Mucosa of rectum (tissue), 2 donors: ENCODE measurements around the gene LARP6.

Experiments used
- H3K27ac ChIP-seq, 2 donors: one replicate each; pipeline ENCODE4 v1.7.0; 2013; ENCODE audit warnings: inconsistent platforms in 2 of 2, low read depth in 2 of 2, low read length in 2 of 2
- H3K27me3 ChIP-seq, 2 donors: one replicate each; pipeline ENCODE4 v1.7.0; 2013; ENCODE audit warnings: low read length in 2 of 2; ENCODE audit not compliant: control insufficient read depth in 2 of 2, insufficient read depth in 2 of 2
- H3K36me3 ChIP-seq, 2 donors: one replicate each; pipeline ENCODE4 v1.7.0; 2013; ENCODE audit warnings: low read length in 2 of 2; ENCODE audit not compliant: control insufficient read depth in 2 of 2, insufficient read depth in 2 of 2
- H3K4me1 ChIP-seq, 2 donors: one replicate each; pipeline ENCODE4 v1.7.0; 2013; ENCODE audit warnings: low read length in 2 of 2, mild to moderate bottlenecking in 1 of 2; ENCODE audit not compliant: control insufficient read depth in 2 of 2, insufficient read depth in 2 of 2
- H3K4me3 ChIP-seq, 2 donors: one replicate each; pipeline ENCODE4 v1.7.0; 2013; ENCODE audit warnings: low read length in 2 of 2
- H3K9ac ChIP-seq, 2 donors: one replicate each; pipeline ENCODE4 v1.7.0; 2013; ENCODE audit warnings: low read length in 2 of 2, low read depth in 1 of 2, mild to moderate bottlenecking in 1 of 2
- H3K9me3 ChIP-seq, 2 donors: one replicate each; pipeline ENCODE4 v1.7.0; 2013; ENCODE audit warnings: low read length in 2 of 2; ENCODE audit not compliant: control insufficient read depth in 2 of 2
- donor health status: healthy.
- donor health status: Normal muscosa, but diverticular disease.

The LARP6 gene

DNA sequence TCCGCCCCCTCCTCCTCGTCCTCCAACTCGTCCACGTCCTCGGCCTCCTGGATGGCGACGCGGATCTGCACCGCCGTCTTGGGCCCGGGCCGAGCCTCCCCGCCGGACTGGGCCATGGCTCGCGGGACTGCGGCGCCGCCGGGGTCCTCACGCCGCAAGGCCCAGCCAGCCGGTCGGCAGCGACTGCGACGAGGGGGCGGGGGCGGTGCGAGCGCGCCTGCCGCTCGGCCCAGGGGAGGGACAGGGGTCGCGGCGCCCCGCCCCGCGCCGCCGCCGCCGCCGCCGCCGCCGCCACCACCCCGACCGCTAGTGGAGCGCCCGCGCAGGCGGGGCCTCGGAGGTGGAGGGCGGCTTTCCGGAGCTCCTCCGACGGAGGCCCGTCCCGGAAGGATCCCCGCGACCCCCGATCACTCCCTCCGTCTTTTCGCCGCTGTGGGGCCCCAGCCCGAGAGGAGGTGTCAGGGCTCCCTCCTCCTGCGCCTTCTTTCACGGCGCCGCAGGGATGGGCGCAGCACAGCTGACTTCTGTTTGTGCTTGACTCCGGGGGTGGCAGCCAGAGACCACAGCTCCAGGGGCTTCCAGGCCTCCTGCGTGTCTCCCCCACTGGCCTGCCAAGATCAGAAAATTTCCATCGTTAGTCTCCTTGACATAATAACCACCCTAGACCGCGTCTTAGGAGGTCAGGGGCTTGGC is at the start of gene LARP6:
LARP6 (minus strand) TSS at position 185 of the 693 bp plus-strand sequence; CDS start at position 116, 69 bp downstream.
- Histone ChIP-seq H3K4me3 (peak within 1 kb of the TSS; percentile 56 to 66), H3K9ac (peak within 1 kb of the TSS; percentile 52 to 64), H3K4me1 (peaks cover 0 to 2% of the 10 kb centered on the region in 2 donors), H3K36me3 (no peaks in the 10 kb centered on the region), H3K27ac (peak within 1 kb of the TSS; percentile 60 to 61), H3K9me3 (no peaks in the 10 kb centered on the region), H3K27me3 (peaks cover 23 to 28% of the 10 kb centered on the region in 2 donors)

DNA sequence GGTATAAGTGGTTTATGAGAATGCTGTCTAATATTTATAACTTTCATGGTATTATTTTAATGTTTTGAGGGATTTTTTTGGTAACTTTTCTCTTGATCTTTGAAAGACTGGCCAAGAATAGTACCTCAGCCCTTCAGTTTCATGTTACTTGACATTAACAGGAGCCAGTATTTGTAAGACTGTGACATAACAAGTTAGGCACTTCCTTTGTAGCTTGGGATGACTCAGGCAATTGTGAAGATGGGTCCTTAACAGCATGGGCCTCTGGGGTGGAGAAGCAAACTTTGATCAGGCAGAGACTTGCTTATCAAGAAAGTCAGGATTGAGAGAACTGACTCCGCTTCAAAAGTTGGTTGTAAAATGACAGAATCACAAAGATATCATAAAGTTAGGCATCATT is 48.1 kb upstream of the LARP6 start:
- H3K36me3 ChIP-seq = peaks cover 0 to 3% of the 10 kb centered on the region in 2 donors
- H3K9me3 ChIP-seq = no peaks in the 10 kb centered on the region
- H3K27ac ChIP-seq = no peak overlapping the region
- H3K9ac ChIP-seq = no peak overlapping the region
- no peaks in the 10 kb centered on the region for H3K27me3 ChIP-seq
- peaks cover 0 to 5% of the 10 kb centered on the region in 2 donors for H3K4me1 ChIP-seq
- no peak overlapping the region for H3K4me3 ChIP-seq

DNA sequence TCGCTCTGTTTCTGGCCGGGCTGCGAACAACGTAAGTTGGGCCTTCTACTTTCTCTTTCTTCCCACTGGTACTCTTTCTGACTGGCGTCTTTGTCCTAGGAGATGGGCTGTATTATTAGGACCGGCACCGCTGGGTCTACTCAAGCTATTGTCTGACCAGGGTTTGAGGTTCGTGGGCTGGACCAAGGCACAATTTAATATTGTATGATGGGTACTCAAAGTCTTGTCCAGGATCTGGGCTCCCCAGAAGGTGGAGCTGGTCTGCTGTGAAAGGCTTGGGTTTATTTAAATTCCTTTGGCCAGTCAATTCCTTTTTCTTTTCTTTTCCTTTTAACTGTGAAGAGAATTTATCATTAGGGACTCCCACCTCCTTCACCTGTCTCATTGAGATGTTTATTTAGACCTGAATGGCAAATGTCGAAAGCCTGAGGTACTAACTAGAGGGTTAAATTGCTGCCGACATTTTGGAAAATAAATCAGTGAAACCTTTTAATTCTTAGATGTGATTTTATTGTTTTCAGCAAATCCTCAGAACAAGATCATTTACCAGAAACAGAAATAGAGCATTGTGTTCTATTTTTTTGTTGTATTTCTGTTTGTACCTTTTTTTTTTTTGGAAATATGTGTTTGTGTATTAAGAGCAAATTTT is 39.1 kb upstream of the LARP6 start:
- no peaks in the 10 kb centered on the region for H3K9me3 ChIP-seq
- H3K27ac ChIP-seq = peak overlapping the region; percentile 48 to 78
- peak overlapping the region; percentile 82 to 92 for H3K4me3 ChIP-seq
- H3K4me1 ChIP-seq = peaks cover 4 to 5% of the 10 kb centered on the region in 2 donors
- H3K9ac ChIP-seq = peak overlapping the region; percentile 29 to 73
- H3K36me3 ChIP-seq = no peaks in the 10 kb centered on the region
- H3K27me3 ChIP-seq = no peaks in the 10 kb centered on the region

DNA sequence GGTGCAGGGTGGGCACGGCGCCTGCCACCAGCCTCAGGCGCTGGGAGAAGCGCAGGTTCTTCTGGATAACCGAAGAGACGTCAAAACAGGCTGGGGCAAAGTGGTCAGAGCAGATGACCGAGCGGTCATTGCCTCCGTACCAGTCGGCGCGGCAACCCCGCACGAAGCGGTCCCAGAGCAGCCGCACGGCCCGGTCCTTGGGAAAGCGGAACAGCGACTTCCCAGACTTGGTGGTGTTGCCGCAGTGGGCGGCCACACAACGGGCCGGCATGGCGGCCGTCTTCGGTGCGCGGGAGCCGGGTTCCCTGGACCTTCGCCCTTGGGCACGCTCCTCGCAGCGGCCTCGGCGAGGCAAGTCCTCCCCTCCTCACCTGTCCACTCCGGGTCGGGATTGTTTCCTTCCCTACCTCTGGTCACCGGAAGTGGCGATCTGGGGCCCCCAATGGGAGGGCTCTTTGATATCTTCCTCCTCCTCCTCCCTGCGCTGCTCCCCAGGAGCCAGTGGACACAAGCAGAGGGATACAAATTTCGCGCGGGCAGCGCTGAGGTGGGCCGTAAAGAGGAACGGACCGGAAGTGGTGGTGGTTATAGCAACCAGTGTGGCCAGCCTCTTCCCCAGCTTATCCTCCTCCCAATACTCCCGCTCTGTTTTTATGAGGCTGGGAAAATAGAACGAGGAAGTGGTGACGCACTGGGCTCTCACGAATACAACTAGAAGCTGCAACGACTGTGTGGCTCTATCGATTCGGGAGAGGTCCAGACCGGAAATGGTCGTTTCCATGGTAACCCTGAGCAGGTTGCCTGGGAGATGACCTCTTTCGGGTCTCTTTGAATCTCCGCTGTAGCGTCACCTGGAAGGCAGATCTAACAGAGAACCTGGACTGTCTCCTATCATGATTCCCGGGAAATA is 38.3 kb upstream of the LARP6 start, which contains the start of the genes LRRC49 and THAP10:
LRRC49 (plus strand) TSS at position 825 of the 910 bp plus-strand sequence; CDS start at position 894, 69 bp downstream.
THAP10 (minus strand) TSS at position 432 of the 910 bp plus-strand sequence; CDS start at position 271, 161 bp downstream.
- Histone ChIP-seq H3K4me1 (peaks cover 4 to 5% of the 10 kb centered on the region in 2 donors), H3K9ac (peak within 1 kb of the TSS; percentile 29 to 73), H3K27ac (peak within 1 kb of the TSS; percentile 48 to 78), H3K4me3 (peak within 1 kb of the TSS; percentile 82 to 92), H3K9me3 (no peaks in the 10 kb centered on the region), H3K27me3 (no peaks in the 10 kb centered on the region), H3K36me3 (no peaks in the 10 kb centered on the region)

DNA sequence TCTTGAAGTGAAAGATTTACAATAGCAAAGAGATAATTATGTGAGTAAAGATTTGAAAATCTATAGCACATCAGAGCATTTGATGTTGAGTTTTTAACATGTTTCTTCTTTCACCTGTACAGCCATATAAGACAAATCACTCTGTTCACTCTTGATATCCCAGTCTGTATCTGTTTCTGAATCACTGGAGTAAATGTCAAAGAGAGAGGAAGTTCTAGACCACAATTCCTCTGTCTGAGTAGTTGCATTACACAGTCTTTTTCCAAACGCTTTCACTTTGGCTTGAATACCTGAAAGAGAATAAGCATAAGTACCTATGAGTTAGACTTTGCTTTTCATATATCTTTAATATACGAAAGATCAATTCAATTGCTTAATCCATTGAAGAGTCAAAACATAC is 28.4 kb upstream of the LARP6 start:
- Histone ChIP-seq H3K4me3 (no peak overlapping the region), H3K36me3 (no peaks in the 10 kb centered on the region), H3K27ac (no peak overlapping the region), H3K4me1 (no peaks in the 10 kb centered on the region), H3K9ac (no peak overlapping the region), H3K27me3 (no peaks in the 10 kb centered on the region), H3K9me3 (no peaks in the 10 kb centered on the region)

DNA sequence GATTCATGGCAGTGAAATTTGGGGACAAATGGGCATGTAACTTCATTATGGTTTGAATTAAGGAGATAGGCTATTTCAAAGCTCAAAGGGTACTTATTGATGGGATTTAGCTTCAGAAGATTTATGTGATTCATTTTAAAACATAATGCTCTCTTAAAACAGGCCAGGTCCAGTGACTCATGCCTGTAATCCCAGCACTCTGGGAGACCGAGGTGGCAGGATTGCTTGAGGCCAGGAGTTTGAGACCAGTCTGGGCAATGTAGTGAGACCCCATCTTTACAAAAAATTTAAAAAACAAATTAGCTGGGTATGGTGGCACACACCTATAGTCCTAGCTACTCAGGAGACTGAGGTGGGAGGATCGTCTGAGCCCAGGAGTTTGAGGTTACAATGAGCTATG is 26.8 kb upstream of the LARP6 start:
- Histone ChIP-seq H3K27ac (no peak overlapping the region), H3K27me3 (peaks cover 0 to 3% of the 10 kb centered on the region in 2 donors), H3K4me3 (no peak overlapping the region), H3K36me3 (no peaks in the 10 kb centered on the region), H3K4me1 (no peaks in the 10 kb centered on the region), H3K9ac (no peak overlapping the region), H3K9me3 (no peaks in the 10 kb centered on the region)

DNA sequence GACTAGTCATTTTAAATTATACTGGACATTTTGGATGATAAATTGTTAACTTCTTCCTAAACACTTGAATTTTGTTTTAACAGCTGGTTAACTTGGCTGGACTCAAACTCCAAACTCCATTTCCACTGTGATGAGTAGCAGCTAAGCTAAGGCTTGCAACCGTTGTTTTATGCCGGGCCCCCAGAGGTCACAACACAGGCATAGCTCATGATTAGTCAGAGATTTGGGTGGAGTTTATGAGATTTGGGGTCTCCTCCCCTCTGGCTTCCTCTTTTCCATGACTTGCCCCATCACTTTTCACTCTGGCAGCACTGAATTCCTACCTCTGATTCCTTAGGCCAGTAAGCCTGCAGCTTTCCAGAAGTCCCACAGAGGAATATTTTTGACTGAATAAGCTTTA is 25.4 kb upstream of the LARP6 start:
- Histone ChIP-seq H3K4me1 (no peaks in the 10 kb centered on the region), H3K27ac (no peak overlapping the region), H3K36me3 (no peaks in the 10 kb centered on the region), H3K4me3 (no peak overlapping the region), H3K27me3 (peaks cover 0 to 3% of the 10 kb centered on the region in 2 donors), H3K9ac (no peak overlapping the region), H3K9me3 (no peaks in the 10 kb centered on the region)

DNA sequence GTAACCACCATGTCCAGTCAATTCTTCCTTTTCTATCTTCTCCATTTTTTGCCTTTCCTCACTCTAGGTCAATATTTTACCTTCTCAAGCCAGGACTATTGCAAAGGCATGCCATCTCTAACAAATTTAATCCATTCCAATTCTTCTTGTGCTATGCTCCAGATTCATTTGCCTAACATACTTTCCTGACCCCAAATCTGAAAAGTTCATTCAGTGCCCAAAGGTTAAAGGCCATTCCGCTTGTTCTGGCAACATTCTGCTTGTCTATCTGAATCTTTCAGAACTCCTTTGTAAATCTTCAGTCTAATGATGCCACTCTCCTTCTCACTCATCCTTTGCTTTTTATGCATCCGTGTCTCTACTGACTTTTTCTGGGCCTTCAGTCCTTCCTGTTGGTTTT is 22.7 kb upstream of the LARP6 start:
- Histone ChIP-seq H3K27ac (no peak overlapping the region), H3K36me3 (no peaks in the 10 kb centered on the region), H3K4me3 (no peak overlapping the region), H3K27me3 (peaks cover 0 to 3% of the 10 kb centered on the region in 2 donors), H3K9me3 (no peaks in the 10 kb centered on the region), H3K4me1 (no peaks in the 10 kb centered on the region), H3K9ac (no peak overlapping the region)

DNA sequence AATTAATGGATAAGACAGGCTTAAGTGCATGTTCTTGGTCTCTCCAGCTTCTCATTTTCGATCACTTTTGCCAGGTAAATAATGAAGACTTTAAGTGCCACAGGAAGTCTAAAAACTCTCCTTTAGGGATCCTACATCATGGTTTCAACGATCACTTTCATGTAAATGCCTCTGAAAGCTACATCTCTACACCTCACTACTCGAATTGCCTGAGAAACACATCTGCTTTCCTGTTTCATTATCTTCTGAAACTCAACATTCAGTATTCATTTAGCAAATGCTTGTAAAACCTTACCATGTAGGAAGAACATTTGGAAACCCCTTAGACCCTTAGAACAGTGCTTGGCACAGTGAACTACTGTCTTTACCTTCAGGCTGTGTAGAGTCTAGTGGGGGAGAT is 22.1 kb upstream of the LARP6 start:
- no peak overlapping the region for H3K27ac ChIP-seq
- no peaks in the 10 kb centered on the region for H3K36me3 ChIP-seq
- H3K4me3 ChIP-seq = no peak overlapping the region
- H3K9me3 ChIP-seq = no peaks in the 10 kb centered on the region
- no peak overlapping the region for H3K9ac ChIP-seq
- H3K27me3 ChIP-seq = peaks cover 0 to 3% of the 10 kb centered on the region in 2 donors
- no peaks in the 10 kb centered on the region for H3K4me1 ChIP-seq
